RPMI7951 (cell line): ENCODE results near the gene TF. TPM values are rescaled to one million over a fixed set of nuclear protein-coding genes. Genes with fewer than 3 reads are reported as not detected.
A peak's percentile ranks its signal among the peaks of the same experiment; 100 is the strongest.

ENCODE experiments used
- DNase-seq: peaks from one replicate; pipeline ENCODE4 v3.0.0-alpha.2; 2012; ENCODE audit warnings: low read depth
- total RNA-seq: library from RNA; depleted of rRNA; stranded (reverse); fragments of >200 nt; shearing (Covaris generic); gene quantifications from 2 replicates; pipeline ENCODE4 v1.2.3, GENCODE V29; 2014

TF gene
- total RNA-seq, 1 experiment from 2014 or later, result 0.96 TPM

- DNase-seq, result no peak
Observed at GRCh38 chr3:133812872-133813271, 66.7 kb downstream of the TF start.

GRCh38 chr3:133815386-133815785 is 69.2 kb downstream of the TF start:
- no peak for DNase-seq

- DNase-seq, result no peak
Observed at GRCh38 chr3:133820129-133820528, 73.9 kb downstream of the TF start.

DNA sequence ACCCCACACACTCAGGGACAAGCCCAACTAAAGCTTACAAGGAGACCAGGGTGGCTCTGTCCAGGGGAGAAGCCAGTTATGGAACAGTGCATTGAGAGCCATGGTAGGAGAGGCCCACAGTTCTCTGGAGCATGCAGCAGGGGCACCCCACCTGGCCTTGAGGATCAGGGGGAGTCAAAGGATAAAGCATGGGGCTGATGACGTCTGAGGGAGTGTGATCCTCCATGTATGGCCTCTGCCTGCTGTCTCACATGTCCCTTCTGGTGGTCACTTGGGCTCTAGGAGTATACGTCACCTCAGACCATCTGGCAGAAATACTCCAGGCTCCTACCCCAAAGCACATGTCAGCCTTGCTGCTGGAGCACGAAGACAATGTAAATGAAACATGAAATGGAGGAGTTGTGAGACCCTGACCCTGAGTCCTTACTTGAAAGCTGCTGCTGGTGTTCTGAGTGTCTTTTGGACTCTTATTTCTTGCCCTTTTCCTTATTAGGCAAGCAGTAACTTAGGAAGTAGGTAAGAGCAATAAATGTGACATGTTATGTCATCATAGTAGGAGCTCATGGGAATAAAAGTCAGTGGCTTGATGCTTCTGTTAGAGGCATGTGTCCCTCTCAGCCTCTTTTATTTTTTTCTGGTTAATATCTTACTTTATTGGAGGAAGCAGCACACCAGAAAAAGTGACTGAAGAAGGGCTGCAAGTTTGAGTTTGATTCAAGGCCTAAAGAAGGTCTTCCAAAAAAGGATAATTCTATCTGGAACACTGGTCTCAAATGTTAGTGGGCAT is 74.9 kb downstream of the TF start:
- DNase-seq, result no peak

- peak; percentile 87 for DNase-seq
Observed at GRCh38 chr3:133821767-133822638, 75.8 kb downstream of the TF start.

- DNase-seq, result no peak
Observed at GRCh38 chr3:133824961-133825485, 78.8 kb downstream of the TF start.

DNA sequence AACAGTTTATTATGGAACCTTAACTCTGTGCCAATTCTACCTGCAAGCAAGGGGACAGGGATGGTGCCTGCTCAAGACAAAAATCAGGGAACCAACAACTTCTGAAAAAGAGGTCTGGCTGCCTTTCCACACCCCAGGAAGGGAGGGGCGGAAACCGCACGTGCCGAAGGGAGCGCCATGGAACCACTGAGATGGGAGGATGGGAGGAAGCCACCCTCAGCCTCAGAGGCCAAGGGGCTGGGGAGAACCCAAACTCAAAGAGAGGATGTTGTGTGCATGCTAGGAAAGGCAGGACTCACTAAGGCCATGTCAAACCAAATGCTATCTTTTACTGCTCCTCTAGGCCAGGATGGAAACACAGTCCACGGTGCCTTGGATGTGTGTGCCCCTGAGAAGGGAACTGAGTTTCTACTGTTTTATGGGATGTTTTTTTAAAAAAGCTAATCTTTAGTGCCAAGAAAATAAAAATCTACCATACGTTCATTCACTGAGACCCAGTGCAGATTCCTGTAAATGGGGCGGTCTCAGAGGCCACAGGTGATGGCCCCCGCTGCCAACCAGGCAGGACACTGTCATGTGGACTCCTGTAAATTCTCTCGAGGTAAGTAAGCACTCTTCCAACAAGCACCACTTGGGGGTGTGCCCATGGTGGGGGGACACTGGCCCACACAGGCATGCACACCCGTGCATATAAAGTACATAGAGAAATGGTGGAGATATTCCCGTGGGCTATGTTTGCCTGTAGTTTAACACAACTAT is 80.0 kb downstream of the TF start:
- no peak for DNase-seq

- DNase-seq, result no peak
Observed at GRCh38 chr3:133827136-133827535, 80.9 kb downstream of the TF start.

- no peak for DNase-seq
Observed at GRCh38 chr3:133827684-133828083, 81.5 kb downstream of the TF start.

DNA sequence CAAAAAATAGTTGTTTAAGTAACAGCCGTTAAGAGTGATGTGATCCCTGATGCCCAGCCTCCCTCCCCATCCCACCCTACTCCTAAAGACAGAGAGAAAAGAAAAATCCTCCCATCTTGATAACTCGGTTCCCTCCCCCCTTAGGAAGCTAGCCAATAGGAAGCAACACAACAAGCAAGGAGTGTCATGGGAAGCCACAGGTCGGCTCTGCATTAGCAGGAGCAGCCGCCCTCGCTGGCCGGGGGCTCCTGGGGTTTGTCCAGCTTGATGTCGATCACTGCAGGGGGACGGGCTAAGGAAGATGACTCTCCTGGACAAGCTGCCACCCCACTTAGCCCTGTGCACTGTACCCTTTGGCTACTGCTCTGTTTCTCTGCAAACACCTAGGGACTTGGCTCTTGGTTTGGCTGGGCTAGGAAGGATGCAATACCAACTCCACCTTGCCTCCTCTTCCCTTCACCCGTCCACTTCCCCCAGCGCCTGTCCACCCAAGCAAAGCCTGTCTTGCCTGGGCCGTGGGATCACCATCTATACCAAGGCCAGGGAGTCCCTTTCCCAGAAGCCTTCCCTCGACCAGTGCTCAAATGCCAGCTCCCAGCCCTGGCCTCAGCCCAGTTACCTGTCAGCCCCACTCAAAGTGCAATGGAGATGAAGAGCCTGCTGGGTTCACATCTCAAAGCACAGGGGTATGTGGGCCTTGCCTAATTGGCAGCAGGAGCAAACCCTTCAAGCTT is 82.5 kb downstream of the TF start:
- DNase-seq, result no peak

DNA sequence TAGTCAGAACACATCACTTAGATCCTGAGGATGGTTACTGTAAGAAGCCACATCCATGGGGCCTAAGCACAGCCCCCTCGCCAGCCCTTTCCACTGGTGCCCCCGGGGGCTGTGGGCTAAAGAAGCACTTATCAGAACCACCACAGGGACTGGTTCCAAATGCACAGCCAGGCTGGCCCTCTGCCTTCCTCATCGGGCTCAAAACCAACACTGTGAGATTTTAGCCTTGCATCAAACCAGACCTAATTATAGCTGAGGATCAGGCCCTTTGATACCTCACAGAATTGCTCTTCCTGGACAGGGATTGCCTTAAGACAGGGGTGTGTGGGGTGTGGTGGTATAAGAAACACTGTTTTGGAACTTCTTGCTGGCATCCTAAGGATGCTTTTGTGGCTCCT is 83.1 kb downstream of the TF start:
- DNase-seq, result no peak

DNA sequence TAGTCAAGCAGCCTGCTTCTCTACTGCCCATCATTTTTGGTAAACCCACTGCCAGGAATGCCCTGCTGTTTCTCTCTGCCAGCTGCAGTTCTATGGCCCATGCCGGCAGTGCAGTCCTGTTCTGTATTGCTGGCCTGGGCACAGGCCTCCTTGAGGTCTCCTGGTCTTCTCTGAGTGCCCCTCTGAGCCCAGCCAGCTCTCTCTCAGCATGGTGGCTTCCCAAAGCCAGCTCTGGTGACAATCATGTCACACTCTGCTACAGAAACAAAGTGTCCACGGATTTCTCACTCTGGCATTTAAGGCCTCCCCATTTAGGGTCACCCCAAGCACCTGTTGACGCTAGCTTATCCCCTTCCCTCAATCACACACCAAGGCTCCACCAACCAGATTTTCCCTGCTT is 83.9 kb downstream of the TF start:
- no peak for DNase-seq

GRCh38 chr3:133831966-133832801 is 86.0 kb downstream of the TF start:
- DNase-seq, result no peak

DNA sequence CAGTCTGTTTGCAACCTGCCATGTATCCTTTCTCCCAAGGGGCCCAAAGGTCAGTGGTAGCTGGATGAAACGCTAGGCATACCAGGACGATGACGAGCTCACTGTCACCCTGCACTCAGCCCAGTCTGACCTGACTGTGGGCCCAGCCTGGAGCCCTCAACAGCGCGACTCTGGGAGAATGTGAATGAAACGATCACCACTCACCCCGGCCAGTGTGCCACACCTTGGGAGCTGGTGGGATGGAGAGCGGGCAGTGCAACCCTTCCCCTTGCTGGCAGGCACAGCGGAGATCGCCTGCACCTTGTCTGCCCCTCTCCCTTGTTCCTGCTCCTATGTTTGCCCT is 86.6 kb downstream of the TF start:
- no peak for DNase-seq

GRCh38 chr3:133833267-133833666 is 87.1 kb downstream of the TF start:
- no peak for DNase-seq

DNA sequence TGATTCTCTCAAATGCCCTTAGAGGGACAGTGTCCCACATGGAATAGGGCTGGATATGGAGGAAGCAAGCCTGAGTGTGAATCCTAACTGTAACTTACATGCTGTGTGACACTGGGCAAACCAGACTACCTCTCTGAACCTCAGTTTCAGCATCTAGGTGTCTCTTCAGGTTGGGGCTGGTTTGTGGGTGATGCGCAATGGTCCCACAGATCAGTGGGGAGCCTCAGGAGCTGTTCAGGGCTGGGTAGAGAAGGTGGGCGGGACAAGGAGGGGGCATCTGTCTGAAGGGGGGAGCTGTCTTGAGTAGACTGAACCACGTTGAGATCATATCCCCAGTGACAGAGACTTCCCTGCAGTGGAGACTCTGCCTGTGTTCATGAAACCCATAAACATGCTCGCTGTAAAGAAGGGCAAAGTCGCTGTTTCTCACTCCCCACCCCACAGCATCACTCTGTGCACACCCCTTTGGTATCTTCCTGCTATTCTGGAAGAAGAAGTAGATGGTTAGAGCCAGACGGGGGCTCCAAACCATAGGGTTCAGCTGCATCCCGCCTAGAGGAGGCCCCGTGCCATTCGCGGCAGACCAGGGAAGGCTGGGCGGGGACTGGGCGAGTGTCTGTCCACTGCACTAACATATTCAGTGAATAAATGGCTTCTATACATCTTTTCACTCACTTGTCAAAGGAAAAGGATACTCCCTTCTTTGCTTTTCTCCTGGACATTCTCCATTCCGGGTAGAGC is 87.9 kb downstream of the TF start:
- no peak for DNase-seq

- DNase-seq, result no peak
Observed at GRCh38 chr3:133834621-133835417, 88.6 kb downstream of the TF start.

GRCh38 chr3:133835418-133835743 is 89.2 kb downstream of the TF start:
- no peak for DNase-seq

GRCh38 chr3:133835961-133836360 is 89.8 kb downstream of the TF start:
- no peak for DNase-seq
